ENCODE results near the gene CIB4.

DNA sequence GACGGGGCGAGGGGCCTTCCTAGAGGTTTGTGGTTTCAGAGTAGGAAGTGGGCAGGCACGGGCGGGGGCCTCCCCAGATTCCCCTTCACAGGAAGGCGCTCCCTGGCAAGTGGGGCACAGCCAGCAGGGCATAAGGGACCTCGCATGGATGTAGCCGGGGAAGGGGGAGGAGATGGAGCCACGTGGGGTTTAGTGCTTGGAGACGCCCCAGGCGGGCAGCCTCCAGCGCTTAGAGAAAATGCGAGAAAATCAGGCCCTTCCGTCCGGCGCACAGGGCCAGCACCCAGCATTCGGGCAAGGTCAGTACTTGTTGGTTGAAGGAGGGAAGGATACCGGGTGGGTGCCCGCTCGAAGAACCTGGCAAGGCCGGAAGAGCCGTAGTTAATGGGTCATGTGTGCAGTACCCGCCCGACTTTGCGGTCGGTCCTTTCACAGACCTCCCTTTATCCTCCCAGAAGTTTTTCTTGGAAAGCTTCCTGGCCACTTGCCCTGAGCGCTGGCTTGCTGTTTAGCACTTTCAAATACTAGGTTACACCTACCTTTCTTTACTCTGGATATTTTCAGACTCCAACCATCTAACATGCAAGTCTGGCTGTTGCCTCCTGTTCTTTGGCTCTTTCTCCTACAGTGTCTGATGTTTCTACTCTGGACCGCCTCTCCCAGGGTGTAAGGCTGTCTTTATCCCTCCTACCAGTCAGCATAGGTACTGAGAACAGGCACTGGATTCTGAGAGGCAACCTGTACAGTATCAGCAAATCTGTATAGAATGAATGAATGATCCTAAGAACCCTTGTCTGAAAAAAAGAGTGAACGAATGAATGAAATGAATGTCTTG, 78.1 kb downstream of the CIB4 start:
- TF ChIP-seq, protein P1, sequence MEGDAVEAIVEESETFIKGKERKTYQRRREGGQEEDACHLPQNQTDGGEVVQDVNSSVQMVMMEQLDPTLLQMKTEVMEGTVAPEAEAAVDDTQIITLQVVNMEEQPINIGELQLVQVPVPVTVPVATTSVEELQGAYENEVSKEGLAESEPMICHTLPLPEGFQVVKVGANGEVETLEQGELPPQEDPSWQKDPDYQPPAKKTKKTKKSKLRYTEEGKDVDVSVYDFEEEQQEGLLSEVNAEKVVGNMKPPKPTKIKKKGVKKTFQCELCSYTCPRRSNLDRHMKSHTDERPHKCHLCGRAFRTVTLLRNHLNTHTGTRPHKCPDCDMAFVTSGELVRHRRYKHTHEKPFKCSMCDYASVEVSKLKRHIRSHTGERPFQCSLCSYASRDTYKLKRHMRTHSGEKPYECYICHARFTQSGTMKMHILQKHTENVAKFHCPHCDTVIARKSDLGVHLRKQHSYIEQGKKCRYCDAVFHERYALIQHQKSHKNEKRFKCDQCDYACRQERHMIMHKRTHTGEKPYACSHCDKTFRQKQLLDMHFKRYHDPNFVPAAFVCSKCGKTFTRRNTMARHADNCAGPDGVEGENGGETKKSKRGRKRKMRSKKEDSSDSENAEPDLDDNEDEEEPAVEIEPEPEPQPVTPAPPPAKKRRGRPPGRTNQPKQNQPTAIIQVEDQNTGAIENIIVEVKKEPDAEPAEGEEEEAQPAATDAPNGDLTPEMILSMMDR (IDR thresholded peaks at IDR 0.05), result no peak
- TF ChIP-seq POLR2A (IDR thresholded peaks at IDR 0.05) (no peak), EP300 (IDR thresholded peaks at IDR 0.05; ENCODE audit: low read depth) (no peak)

All from transverse colon (tissue), 3 donors.